Measurements from ENCODE around the gene THOC1.

THOC1 gene

DNA sequence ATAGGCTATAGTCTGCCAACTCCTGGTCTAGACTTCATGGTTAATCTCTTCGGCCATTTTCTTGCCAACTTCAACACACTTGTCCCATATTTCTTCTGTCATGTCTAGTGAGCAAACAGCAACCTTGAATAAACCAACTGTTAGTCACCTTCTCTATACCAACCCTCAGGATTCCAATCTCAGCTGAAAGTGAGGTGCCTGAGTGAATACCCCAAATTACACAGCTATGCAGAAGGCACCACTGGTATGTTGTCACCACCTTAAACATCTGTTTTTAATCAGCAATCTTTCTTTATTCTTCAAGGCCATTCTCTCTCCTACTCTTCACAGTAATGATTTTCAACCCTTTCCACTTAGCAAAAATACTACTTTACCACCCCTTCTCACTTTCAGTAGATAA lies 39.3 kb downstream of the THOC1 start:
- ChIA-PET POLR2A (no interaction called here), CTCF (interaction anchor here (1.3 kb wide), 1 partner anchor 19 kb away, joined by 3 read pairs; no protein-coding TSS in a partner anchor)
- DNase-seq (ENCODE audit: low read depth, low spot score), result peak; percentile 7
- TF ChIP-seq, protein P1, sequence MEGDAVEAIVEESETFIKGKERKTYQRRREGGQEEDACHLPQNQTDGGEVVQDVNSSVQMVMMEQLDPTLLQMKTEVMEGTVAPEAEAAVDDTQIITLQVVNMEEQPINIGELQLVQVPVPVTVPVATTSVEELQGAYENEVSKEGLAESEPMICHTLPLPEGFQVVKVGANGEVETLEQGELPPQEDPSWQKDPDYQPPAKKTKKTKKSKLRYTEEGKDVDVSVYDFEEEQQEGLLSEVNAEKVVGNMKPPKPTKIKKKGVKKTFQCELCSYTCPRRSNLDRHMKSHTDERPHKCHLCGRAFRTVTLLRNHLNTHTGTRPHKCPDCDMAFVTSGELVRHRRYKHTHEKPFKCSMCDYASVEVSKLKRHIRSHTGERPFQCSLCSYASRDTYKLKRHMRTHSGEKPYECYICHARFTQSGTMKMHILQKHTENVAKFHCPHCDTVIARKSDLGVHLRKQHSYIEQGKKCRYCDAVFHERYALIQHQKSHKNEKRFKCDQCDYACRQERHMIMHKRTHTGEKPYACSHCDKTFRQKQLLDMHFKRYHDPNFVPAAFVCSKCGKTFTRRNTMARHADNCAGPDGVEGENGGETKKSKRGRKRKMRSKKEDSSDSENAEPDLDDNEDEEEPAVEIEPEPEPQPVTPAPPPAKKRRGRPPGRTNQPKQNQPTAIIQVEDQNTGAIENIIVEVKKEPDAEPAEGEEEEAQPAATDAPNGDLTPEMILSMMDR (IDR thresholded peaks at IDR 0.05; ENCODE audit: insufficient read depth, low read length, missing control alignments), result no peak
- no peak overlapping the region for H3K4me3 ChIP-seq (ENCODE audit: low read depth, low read length)

DNA sequence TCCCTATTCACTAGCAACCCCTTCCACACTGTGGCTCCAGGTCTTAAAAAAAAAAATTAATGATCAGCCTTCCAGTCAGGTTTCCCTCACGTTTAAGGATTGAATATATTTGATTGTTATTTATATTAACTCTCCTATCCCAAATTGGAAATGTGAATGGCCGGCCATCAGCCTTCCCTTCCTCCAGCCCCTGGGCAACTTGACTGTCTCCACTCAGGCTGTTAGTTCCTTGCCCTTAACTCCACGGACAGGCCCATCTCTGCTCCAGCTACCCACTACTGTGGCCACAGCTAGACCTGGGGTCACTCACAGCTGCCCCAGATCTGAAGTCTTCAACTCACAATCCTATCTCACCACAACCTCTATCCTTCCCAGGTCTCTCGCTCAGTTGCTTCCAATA lies 39.9 kb downstream of the THOC1 start:
- POLR2A ChIA-PET, result interaction anchor here (0.6 kb wide), 1 partner anchor 407 kb away, joined by 3 read pairs; no protein-coding TSS in a partner anchor

DNA sequence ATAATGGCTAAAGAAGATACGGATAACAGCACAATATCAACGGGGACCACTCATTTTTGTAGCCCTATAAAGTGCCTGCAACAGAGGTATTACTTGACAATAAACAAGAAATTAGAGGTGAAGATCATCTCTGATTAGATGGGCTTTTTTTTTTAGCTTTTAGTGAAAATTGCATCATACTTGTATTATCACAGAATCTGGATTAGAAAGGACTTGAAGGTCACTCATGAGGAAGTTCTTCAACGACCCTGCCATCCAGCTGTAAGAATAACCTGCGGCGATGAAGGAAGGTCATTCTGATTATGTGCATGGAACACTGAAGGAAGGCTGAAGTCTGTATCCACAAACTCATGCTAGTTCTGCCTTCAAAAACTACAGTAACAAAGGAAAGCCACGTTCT lies 40.5 kb downstream of the THOC1 start:
- TF ChIP-seq, protein P1 (IDR thresholded peaks at IDR 0.05; ENCODE audit: insufficient read depth, low read length, missing control alignments), result no peak
- DNase-seq (ENCODE audit: low read depth, low spot score), result no peak
- ChIA-PET POLR2A (no interaction called here), CTCF (no interaction called here)
- H3K4me3 ChIP-seq (ENCODE audit: low read depth, low read length), result no peak overlapping the region

More for the DNA sequence above, 39.9 kb downstream of the THOC1 start:
- CTCF ChIA-PET, result no interaction called here
- DNase-seq (ENCODE audit: low read depth, low spot score), result no peak
- TF ChIP-seq, protein P1 (IDR thresholded peaks at IDR 0.05; ENCODE audit: insufficient read depth, low read length, missing control alignments), result no peak
- no peak overlapping the region for H3K4me3 ChIP-seq (ENCODE audit: low read depth, low read length)

DNA sequence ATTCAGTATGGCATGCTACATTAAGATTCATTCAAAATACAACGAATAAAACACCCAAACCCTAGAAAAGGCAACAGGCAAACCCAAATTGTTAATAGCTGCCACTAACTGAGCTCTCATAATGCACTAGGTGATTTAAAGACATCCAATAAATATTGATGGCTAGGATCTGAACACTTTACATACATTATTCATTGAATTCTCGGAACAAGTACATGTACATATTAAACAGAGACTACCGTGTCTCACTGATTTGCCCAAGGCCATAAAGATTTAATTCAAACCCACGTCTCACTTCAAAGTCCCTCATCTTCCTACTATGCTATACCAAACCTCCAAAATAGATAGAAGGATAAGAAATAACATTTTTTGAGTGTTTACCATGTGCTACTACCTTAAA lies 42.1 kb downstream of the THOC1 start:
- TF ChIP-seq, protein P1 (IDR thresholded peaks at IDR 0.05; ENCODE audit: insufficient read depth, low read length, missing control alignments), result no peak
- ChIA-PET POLR2A (no interaction called here), CTCF (no interaction called here)
- no peak for DNase-seq (ENCODE audit: low read depth, low spot score)
- H3K4me3 ChIP-seq (ENCODE audit: low read depth, low read length), result no peak overlapping the region

DNA sequence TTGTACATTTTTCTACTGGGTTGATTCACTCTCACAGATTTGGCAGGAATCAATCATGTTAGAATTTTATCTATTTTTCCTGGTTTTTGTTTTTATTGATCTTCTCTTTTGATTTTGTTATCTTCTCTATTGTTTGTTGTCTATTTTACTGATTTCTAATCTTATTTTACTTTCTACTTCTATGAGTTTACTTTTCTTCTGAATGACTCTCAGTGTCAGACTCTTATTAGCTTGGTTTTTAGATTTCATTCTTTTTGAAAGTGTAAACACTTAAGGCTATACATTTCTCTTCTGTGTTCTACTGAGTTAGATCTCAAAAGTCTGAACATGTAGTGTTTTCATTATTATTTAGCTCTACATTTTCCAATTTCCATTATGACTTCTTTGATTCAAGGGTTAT lies 47.1 kb downstream of the THOC1 start:
- ChIA-PET POLR2A (no interaction called here), CTCF (no interaction called here)
- DNase-seq (ENCODE audit: low read depth, low spot score), result no peak
- no peak overlapping the region for H3K4me3 ChIP-seq (ENCODE audit: low read depth, low read length)
- TF ChIP-seq, protein P1 (IDR thresholded peaks at IDR 0.05; ENCODE audit: insufficient read depth, low read length, missing control alignments), result no peak

DNA sequence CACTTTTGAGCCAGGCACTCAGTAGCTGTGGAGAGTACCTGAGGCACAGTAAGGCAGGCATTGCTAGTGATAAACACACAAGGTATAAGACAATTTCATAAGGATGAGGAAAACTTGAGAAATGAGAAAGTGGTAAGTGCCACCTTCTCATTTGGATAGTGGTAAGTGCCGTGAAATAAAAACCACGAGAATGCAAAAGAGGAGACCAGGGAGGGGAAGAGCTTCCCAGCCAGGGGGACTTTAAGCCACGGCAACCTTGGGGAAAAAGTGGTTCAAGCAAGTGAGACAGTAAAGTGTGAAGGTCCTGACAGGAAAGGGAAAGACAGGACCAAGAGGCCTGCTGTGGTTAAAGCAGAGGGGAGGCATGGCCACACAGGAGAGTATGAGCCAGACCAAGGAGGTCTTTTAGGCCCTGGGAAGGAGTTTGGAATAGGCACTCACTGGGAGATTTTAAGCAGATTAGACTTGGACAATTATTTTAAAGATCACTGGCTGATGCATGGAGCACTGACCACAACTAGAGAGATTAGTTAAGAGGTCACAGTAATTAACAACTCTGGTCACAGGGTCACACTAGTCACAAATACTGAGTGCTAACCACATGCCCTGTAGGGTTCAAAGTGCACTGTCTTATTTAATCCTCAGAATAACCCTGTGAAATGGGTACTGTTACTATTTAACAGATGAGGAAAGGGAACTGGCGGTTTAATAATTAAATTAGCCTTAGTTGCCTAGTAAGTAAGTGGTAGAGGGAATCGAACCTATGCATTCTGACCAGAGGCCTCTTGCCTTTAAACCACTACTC lies 50.1 kb downstream of the THOC1 start:
- H3K4me3 ChIP-seq (ENCODE audit: low read depth, low read length), result no peak overlapping the region
- POLR2A ChIA-PET, result no interaction called here
- CTCF ChIA-PET, result no interaction called here
- no peak for DNase-seq (ENCODE audit: low read depth, low spot score)
- TF ChIP-seq, protein P1 (IDR thresholded peaks at IDR 0.05; ENCODE audit: insufficient read depth, low read length, missing control alignments), result no peak

Data from AG04449 (cell line).